A549 treated with AZD9567 at 1 μM for 4 hours (cell line): ENCODE measurements around the gene SLC24A4. TPM values are rescaled to one million over a fixed set of nuclear protein-coding genes. Genes with fewer than 3 reads are reported as not detected.

ENCODE experiments used
- total RNA-seq: library from RNA; stranded (reverse); fragments of 200-300 nt; extraction: Qiagen RNA extraction; gene quantifications from 5 replicates; pipeline ENCODE4 v1.2.3, GENCODE V29; 2022; ENCODE audit not compliant: insufficient read depth

The SLC24A4 gene
- 0.13 to 0.44 TPM (median 0.28 TPM) in 5 replicates for total RNA-seq

GRCh38 chr14:92323011-92323915 lies at the start of gene SLC24A4:
TSS of gene SLC24A4 (plus strand) at chr14:92323165. CDS start at chr14:92323831, 666 bp downstream.

GRCh38 chr14:92513204-92513965 lies 190.4 kb downstream of the SLC24A4 start, which contains the start of gene RIN3:
TSS of gene RIN3 (plus strand) at chr14:92513781. CDS start at chr14:92513933, 152 bp downstream.

Other genes with a start within 250 kb of the SLC24A4 start
- gene ATXN3, start 216.6 kb upstream of the SLC24A4 start, total RNA-seq: 19.4 to 41.0 TPM (median 25.6 TPM) in 5 replicates
- 341 to 568 TPM (median 350 TPM) in 5 replicates for gene NDUFB1, start 201.5 kb upstream of the SLC24A4 start, total RNA-seq
- gene CPSF2, start 201.2 kb upstream of the SLC24A4 start, total RNA-seq: 32.8 to 49.3 TPM (median 38.0 TPM) in 5 replicates
- gene RIN3, start 190.6 kb downstream of the SLC24A4 start, total RNA-seq: 11.9 to 20.3 TPM (median 18.8 TPM) in 5 replicates